ENCODE data around the gene NEIL3.

GRCh38 chr4:177356206-177356605 lies 46.5 kb downstream of the NEIL3 start:
- TF ChIP-seq EZH2 (IDR thresholded peaks at IDR 0.05) (no peak), POLR2AphosphoS5 (IDR thresholded peaks at IDR 0.05; ENCODE audit: borderline replicate concordance, low read depth, low read length) (no peak)

Measured in SK-N-MC (cell line).